ENCODE data around the gene KLHL1.
"Not testable (repeated sequence)": the region's sequence is repeated elsewhere in the genome, so short reads cannot be mapped to it uniquely, and the experiment has no call there.

KLHL1 gene, protein sequence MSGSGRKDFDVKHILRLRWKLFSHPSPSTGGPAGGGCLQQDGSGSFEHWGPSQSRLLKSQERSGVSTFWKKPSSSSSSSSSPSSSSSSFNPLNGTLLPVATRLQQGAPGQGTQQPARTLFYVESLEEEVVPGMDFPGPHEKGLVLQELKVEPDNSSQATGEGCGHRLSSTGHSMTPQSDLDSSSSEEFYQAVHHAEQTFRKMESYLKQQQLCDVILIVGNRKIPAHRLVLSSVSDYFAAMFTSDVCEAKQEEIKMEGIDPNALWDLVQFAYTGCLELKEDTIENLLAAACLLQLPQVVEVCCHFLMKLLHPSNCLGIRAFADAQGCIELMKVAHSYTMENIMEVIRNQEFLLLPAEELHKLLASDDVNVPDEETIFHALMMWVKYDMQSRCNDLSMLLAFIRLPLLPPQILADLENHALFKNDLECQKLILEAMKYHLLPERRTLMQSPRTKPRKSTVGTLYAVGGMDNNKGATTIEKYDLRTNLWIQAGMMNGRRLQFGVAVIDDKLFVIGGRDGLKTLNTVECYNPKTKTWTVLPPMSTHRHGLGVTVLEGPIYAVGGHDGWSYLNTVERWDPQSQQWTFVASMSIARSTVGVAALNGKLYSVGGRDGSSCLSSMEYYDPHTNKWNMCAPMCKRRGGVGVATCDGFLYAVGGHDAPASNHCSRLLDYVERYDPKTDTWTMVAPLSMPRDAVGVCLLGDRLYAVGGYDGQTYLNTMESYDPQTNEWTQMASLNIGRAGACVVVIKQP

DNA sequence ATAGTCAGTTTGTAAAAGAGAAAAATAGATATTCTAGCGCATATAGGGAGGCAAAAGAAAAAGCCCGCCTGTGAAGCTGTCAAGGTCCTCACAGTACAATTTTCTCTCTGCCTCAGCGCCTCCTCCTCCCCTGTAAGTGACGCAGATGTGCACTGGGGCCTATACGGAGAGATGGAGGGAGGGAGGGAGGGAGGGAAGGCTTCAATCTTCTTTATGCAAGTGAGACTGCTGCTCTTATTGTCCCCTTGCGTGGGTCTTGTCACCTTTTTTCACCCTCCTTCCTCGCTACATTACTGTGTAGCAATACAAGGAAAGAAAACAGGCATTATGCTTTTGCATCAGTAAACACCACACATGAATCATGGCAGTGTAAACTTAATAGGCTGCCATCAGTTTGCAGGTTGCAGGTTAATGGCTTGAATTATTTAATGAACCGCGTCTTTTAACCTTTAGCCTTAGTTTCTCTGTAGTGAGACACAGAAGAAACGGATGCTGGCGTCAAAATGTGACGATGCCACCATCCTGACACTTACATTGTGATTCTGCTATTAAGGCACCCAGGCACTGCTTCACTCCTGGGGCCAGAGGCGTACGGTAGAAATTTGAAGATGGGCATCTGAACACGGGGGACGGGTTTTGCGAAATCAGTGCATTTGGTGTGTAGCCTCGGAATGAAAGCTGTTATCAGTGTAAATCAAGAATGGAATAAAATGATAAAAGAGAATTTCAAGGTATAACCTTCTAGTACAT, at the start of gene KLHL1:
TSS of gene KLHL1 (minus strand) at position 97 of the 750 bp plus-strand sequence. CDS start 753 bp downstream, outside the sequence.
- DNase-seq (ENCODE audit: low read depth), result no peak

DNA sequence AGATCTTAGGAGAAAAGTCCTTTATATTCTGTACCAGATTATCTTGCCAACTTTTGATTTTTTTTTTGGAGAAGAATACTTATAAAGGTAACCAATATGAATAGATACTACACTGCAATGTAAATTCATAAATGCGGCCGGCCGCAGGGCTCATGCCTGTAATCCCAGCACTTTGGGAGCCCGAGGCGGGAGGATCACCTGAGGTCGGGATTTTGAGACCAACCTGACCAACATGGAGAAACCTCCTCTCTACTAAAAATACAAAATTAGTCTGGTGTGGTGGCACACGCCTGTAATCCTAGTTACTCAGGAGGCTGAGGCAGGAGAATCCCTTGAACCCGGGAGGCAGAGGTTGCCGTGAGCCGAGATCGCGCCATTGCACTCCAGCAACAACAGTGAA, 34.4 kb upstream of the KLHL1 start:
- DNase-seq (ENCODE audit: low read depth), result not testable (repeated sequence)

DNA sequence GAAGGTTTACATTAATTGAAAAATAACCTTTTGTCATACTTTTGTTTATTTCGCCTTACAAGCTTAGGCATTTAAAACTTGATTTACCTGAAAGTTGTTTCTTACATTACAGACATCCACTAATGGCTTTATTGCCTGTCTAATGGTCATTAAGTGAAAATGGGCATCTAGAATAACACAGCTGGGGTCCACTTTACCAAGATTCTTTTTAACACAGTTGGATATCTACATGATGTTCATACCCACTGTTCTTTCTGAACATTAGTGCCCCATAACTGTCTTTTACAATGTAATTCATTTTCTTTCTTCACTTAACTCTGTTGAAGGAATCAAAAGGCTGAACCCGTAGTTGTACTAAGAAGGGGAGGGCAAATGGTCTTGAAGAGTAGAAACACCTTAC, 19.8 kb upstream of the KLHL1 start:
- no peak for DNase-seq (ENCODE audit: low read depth)

DNA sequence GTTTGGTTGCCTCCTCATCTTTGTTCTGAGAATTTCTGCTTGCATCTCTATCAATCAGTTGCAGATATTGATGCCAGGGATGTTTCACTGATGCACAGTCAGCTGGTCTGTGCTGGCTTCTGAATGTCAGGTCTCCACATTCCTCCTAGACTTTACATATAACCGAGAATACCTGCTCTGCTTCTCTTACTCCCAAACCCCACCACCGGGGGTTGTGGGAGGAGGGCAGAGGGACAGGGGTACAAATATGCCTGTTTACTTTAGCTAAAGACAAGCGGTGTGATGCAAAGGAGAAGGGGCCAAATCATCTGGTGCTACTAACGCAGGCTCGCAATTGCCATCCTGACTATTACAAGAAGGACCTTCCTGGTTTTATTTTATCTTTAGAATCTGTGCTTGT, 17.4 kb upstream of the KLHL1 start:
- no peak for DNase-seq (ENCODE audit: low read depth)

DNA sequence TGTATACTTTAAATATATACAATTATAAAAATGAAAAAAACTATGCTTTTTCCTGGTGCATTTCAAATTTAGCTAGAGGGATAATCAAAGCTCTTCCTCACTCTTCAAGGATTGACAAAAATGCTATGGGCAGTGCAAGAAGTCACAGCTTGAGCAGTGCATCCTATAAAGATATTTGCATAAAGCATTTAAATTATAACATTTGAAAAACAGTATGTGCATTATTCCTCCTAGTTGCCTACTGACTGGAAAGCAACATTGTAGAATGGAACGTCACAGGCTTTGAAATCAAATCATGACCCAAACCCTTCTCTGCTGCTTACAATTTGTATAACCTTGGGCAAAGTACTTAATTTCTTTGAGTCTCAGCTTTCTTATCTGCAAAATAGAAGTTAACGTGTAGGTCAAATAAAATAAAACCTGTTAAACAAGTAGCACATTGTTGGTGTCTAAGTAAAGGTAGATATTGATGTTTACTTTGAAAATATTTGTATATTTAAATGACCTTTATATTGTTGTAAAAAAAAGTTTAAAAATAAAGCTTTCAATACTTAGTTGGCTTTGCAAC, 9.2 kb upstream of the KLHL1 start:
- DNase-seq (ENCODE audit: low read depth), result no peak

DNA sequence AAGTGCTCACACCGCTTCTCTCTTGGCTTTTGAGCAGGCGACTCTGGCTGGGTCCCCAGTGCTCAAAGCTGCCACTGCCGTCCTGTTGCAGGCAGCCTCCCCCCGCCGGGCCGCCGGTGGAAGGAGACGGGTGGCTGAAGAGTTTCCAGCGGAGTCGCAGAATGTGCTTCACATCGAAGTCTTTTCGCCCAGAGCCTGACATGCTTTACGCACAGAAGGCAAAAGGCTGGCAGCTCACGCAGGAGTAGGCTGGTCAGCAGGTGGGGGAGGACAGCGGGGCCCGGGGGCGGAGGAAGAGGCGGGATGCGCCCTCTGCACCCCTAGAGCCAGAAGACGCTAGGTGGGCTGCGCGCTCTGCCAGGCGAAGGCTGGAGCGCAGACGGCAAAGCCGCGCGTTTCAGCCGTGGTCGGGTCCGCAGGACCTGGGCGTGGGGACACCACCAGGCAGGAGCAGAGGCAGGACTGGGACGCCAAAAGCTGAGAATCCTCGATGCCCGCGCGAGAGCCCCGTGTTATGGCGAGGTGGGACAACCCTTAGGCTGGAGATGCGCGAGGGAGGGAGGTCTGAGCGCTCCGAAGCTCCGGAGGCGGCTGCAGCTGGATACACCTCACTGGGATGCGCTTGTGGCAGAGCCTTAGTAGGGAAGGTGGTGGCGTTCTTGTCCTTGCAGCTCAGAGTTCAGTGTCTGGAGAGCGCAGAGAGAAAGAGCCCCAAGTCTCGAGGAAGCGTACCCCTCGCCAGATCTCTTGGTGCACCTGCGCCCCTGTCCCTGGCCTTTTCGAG, 562 bp downstream of the KLHL1 start, which contains the start of gene ATXN8OS:
TSS of gene ATXN8OS (plus strand) at position 329 of the 784 bp plus-strand sequence.
- no peak for DNase-seq (ENCODE audit: low read depth)

DNA sequence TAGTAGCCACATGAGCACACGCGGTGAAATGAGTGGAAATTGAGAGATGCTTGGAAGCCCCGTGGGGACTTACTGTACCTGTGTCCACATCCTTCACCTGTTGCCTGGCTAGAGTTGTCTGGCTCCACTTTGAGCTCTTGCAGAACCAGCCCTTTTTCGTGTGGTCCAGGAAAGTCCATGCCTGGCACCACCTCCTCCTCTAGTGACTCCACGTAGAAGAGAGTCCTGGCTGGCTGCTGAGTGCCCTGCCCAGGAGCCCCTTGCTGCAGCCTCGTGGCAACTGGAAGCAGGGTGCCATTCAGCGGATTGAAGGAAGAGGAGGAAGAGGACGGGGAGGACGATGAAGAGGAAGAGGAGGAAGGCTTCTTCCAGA, 1.1 kb downstream of the KLHL1 start:
- DNase-seq (ENCODE audit: low read depth), result no peak

DNA sequence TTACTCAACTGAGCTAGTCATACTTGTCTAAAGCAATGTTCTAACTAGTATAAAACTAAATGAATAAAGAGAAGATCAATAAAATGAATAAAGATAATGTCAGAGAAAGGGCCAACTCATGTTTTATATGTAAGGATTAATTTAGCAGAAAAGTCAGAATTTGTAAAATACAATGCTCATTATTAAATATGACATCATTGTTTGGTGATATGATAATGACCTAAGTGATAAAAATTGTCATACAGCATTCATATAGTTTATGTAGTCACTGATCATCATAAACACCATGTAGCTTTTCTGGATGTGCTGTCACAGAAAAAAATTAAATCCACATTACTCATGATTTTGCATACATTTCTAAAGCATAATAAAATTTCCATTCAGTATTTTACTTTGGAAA, 3.8 kb downstream of the KLHL1 start:
- no peak for DNase-seq (ENCODE audit: low read depth)

DNA sequence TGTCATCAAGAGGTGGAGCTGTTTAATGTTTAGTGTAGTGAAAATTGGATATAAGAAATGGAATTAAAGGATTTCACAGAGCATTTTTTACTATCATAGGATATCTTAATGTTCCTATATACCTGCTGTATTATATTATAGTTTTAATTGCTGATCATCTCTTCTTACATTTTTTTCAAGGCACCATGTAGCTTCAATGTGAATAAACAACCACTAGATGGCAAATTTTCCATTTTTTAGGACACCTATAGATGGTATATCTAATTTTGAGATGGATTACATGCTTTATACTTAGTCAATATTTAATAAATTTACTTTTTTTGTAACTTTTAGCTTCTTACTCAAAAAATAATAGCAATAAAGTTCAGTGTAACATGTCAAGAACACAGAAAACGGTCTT, 9.6 kb downstream of the KLHL1 start:
- no peak for DNase-seq (ENCODE audit: low read depth)

DNA sequence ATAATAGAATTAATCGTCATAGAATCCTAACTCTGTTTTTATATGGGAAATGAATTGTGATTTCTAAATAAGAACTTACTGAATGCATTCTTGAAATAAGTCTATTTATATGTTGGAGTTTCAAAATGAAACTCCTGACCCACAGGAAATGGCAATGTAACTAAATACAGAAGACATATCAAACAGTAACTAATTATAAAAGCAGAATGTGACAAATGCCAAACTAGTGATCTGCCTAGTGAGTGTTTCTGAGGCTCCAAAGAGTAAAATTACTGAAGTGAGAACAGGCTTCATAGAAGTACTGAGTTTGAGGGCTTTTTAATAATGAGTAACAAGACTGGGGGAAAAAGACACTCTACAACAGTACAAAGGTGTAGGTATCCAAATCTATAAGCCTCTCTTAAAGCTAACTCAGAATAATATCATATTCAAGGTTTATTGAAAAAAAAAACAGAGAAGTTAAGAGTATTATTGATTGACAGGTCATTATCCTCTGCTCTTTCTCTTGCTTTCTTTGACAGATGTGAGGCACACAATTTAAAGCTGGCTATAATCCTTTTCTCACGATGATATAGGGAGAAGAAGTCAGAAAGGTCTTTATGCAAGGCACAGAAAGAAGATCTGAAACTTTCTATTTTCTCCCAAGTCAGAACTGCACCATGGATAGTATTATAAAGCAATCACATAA, 18.1 kb downstream of the KLHL1 start:
- DNase-seq (ENCODE audit: low read depth), result no peak

DNA sequence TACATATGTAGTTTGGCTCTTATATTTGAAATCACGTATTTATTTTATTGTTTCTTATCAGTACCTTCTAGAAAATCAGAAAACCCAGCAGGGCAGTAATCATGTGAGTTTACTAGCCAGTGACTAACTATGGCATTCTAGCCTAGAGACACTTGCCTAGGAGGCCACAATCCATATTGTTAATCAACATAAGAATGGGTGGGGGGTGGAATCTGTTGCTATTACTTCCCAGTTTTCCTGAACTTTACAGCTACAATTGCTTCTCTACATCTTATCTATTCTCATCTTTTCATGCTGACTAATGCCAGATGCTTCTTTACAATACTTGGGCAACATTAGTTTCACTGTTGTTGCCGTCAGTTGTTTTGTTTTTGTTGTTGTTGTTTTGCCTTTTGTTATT, 19.3 kb downstream of the KLHL1 start:
- no peak for DNase-seq (ENCODE audit: low read depth)

DNA sequence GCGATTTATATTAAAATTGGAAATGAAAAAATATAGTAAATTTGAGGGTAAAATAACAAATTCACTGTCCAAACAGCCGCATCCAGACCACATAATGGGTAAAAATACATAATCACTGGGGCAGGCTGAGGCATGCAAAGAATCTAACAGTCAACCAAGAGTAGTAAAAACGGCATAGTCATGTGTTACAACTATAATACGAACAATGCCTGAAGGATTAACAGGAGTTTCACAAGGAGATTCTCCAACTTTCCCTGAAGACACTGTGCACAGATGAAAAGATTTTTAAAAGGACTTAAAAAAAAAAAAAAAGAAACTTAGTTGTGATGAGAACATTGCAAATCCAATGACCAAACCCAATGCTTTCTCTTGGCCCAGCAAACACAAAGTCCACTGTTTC, 21.0 kb downstream of the KLHL1 start:
- no peak for DNase-seq (ENCODE audit: low read depth)

DNA sequence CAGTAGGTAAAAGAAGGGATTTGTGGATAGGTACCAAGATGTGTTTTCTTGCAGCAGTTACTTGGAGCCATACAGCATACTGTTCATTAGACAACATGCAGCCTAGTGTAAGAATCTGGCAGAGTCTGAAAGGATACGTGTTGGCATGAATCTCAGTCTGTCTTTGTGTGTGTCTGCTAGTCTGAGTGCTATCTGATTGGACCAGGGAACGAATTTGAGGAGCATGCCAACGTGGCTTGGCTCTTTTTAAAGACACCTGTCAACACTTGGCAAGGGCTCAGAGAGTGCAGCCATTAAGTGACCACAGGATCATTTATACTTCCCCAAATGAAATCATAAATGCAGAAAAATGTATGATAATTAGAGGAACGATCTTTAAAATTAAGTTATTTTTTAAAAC, 28.2 kb downstream of the KLHL1 start:
- no peak for DNase-seq (ENCODE audit: low read depth)

DNA sequence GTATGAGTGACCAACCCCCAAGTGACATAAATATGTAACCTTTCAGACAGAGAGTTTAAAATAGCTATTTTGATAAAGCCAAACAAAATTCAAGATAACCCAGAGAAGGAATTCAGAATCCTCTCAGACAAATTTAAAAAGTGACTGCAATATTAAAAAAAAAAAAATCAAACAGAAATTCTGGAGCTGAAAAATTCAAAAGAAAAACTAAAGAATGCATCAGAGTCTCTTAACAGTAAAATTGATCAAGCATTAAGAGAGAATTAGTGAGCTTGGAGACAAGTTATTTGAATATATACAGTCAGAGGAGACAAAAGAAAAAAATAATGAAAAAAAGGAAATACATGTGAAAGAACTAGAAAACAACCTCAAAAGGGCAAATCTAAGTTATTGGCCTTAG, 53.7 kb downstream of the KLHL1 start:
- no peak for DNase-seq (ENCODE audit: low read depth)

DNA sequence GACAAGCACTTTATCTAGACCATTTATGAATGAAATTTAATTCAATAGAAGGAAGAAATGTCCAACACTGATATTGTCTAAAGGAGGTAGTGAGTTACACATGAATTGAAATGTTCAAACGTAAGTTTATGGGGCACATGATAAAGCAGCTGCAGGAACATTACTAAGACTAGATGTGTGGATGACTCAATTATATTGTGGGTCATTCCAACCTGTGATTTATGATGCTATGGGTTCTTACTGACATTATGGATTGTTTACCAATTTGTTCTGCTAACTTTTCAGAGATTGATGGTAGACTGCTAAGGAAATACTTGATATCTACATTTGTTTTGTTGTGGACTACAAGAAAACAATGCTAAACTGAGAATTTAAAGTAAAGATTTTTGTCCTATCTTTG, 56.7 kb downstream of the KLHL1 start:
- DNase-seq (ENCODE audit: low read depth), result no peak

DNA sequence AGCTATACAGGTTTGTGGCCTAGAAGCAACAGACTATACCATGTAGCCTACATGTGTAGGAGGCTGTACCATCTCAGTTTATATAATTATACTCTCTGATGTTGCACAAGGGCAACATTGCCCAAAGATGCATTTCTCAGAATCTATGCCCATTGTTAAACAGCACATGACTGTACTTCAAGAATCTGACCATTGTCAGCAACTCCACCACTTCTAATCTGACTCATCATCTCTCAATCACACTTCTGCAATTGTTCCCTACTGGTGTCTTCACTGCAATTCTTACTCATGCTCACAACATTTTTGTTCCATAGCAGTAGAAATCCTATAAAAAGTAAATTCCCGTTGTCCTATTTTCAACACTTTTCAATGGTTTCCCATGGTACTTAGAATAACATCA, 64.6 kb downstream of the KLHL1 start:
- peak; percentile 1 for DNase-seq (ENCODE audit: low read depth)

DNA sequence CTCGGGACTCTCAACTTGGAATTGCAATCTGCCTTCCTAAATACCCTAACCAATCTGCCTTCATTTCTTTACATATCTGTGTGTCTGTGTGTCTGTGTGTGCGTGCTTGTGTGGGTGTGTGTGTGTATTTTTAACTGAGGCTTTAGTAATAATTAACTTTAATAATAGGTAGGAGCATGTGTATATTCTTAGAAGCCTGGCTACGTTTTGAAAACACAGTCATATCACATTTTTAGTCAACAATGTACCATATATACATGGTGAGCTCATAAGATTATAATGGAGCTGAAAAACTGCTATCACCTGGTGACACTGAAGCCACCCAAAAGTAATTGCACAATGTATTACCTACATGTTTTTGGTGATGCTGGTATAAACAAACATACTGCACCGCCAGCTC, 66.1 kb downstream of the KLHL1 start:
- DNase-seq (ENCODE audit: low read depth), result no peak

DNA sequence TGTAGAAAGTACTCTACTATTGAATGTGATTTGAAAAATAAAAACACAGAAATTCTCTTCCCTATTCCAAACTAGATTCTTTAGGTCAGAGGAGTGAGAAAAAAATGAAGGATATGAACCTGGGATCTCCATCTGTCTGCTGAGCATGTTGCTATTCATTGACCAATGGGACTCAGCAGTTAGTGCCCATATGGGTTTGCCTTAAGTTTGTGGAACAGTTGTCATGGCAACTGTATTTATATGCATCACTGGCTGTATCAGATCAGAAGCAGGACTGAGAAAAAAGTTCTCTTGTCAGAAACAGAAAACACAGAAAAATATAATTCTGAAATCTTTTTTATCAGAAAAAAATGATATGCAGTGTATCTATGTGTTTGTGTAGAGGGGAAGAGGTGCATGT, 74.0 kb downstream of the KLHL1 start:
- no peak for DNase-seq (ENCODE audit: low read depth)

DNA sequence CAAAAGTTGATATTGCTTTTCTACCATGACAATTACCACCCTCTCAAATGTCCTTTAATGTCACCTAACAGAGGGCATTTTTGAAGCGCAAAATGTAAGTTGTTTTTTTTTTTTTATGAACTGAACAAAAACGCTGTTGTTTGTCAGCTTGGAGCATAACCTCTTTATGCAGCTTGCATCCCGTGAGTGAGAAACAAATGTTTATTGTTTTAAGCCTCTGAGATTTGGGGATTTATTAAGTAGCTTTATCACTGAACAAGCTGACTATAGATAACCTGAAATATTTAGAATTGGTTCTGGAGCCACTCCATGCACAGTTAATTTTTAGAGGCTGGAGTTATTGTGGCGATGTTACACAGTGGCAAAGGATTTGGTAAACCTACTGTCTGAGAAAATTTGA, 80.7 kb downstream of the KLHL1 start:
- DNase-seq (ENCODE audit: low read depth), result no peak

DNA sequence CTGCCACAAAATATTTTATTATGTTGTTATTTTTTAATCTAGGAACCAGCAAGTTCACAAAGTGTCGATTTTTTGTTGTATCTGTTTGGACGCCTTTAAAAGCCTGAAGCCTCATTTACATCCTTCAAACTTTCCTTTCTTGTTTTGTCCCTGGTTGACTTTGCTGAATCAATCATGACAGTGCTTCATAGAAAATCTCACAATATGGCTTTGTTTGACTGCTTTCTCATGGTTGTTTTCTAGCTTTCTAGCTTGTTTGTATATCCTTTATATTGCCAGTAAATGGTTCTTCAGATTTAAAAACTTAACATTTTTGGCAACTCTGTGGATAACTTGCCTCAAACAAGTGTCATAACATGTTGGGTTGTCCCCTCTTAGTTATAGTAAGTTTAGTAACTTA, 84.7 kb downstream of the KLHL1 start:
- no peak for DNase-seq (ENCODE audit: low read depth)

DNA sequence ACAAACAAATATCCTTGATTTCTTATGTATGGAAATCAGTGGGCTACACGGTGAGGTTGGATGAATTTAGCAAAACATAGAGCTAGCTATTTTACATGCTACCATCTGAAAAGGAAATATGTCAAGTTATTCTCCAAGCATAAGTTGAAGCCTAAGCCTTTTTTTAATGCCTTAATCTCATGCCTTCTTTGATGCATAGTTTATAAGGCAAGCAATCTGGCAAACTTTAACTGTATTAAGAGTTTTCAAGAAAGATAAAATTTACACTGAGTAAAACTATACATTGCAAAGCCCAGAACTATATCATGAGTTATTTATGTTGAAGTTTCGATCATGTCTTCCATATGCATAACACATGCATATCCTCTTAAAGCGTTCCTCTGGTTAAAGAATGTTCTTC, 85.6 kb downstream of the KLHL1 start:
- DNase-seq (ENCODE audit: low read depth), result no peak
